Measurements from ENCODE around the gene FREY1. TPM values are rescaled to one million over a fixed set of nuclear protein-coding genes. Genes with fewer than 3 reads are reported as not detected.

The FREY1 gene
- total and polyA plus RNA-seq, 2 of the 4 experiments (the other 2 are of a cell fraction) = 0.21 TPM; not detected in 1

GRCh38 chr11:45918962-45919675 is 12.0 kb upstream of the FREY1 start:
- no peak overlapping the region for H3K9ac ChIP-seq (ENCODE audit: low read depth, low read length)
- no peak overlapping the region for H2BK15ac ChIP-seq (ENCODE audit: low read depth, low read length)
- no peak overlapping the region for H4K5ac ChIP-seq (ENCODE audit: low read depth, low read length)
- H2AK9ac ChIP-seq (replicated peaks; ENCODE audit: low read depth, low read length, poor library complexity) = no peak overlapping the region
- no peak overlapping the region for H3K56ac ChIP-seq (ENCODE audit: extremely low read depth, insufficient read depth, low read length)
- dilution Hi-C loops (cut with HindIII; ENCODE audit: low sequenced_read_pairs, unreplicated experiment) (no loop called here), in situ Hi-C loops (cut with MboI; ENCODE audit: low sequenced_read_pairs) (no loop called here), intact Hi-C loops (cut with micrococcal nuclease) (no loop called here)
- ChIA-PET POLR2A (ENCODE audit: unreplicated experiment) (interaction anchor here (0.6 kb wide), 1 partner anchor 107 kb away, joined by 3 read pairs; no protein-coding TSS in a partner anchor), CTCF (no interaction called here)
- no peak overlapping the region for H2BK5ac ChIP-seq (ENCODE audit: low read depth, low read length, poor library complexity, severe bottlenecking)
- H4K91ac ChIP-seq (ENCODE audit: insufficient read depth, low read depth, low read length) = no peak overlapping the region
- H3K36me3 ChIP-seq (ENCODE audit: control insufficient read depth, insufficient read depth, low read length) = peaks cover 11% of the 10 kb centered on the region
- H4K20me1 ChIP-seq (ENCODE audit: insufficient read depth, low read length) = peaks cover 7% of the 10 kb centered on the region
- no peaks in the 10 kb centered on the region for H3K4me1 ChIP-seq (ENCODE audit: control insufficient read depth, insufficient read depth, low read length)
- ATAC-seq (ENCODE audit: low read depth) (no peak), DNase-seq (no peak)
- no peak overlapping the region for H2AK5ac ChIP-seq (ENCODE audit: low read depth, low read length)
- no peak overlapping the region for H3K23ac ChIP-seq (ENCODE audit: low read depth, low read length)
- TF ChIP-seq MXI1 (IDR thresholded peaks at IDR 0.05; ENCODE audit: borderline replicate concordance, low read depth, low read length) (no peak), CEBPB (IDR thresholded peaks at IDR 0.05; ENCODE audit: low read depth, low read length) (no peak), MAFK (IDR thresholded peaks at IDR 0.05; ENCODE audit: low read depth, low read length) (no peak), POLR2A (IDR thresholded peaks at IDR 0.05; ENCODE audit: low read depth, low read length) (no peak), USF2 (IDR thresholded peaks at IDR 0.05; ENCODE audit: low read depth, low read length) (no peak), RCOR1 (IDR thresholded peaks at IDR 0.05; ENCODE audit: insufficient replicate concordance, low read length) (no peak), NFE2L2 (IDR thresholded peaks at IDR 0.05; ENCODE audit: low read depth, low read length) (no peak), ELK1 (IDR thresholded peaks at IDR 0.05; ENCODE audit: borderline replicate concordance, low read depth, low read length) (no peak), FOS (IDR thresholded peaks at IDR 0.05; ENCODE audit: low read depth, low read length) (no peak), CHD1 (IDR thresholded peaks at IDR 0.05; ENCODE audit: low read depth, low read length) (no peak), RAD21 (IDR thresholded peaks at IDR 0.05; ENCODE audit: low read length) (no peak), CTCF (conservative IDR thresholded peaks at IDR 0.05; ENCODE audit: low read depth, low read length) (no peak)
- peak overlapping the region; percentile 19 for H2AFZ ChIP-seq (replicated peaks; ENCODE audit: low read length, poor library complexity)
- BruUV-seq (replicated peaks) = no TSS peak
- no peak overlapping the region for H3K4ac ChIP-seq (ENCODE audit: low read depth, low read length)
- WGBS, 2 experiments (ENCODE audit: extremely low coverage in 2 of 2, insufficient read length in 1 of 2) = no CpG with 5 or more reads among the region's 7 CpGs
- H3K79me1 ChIP-seq (ENCODE audit: low read depth in 1 of 2, low read length in 2 of 2) = peaks cover 18 to 32% of the 10 kb centered on the region in 2 experiments
- H2BK120ac ChIP-seq (ENCODE audit: low read depth, low read length) = no peak overlapping the region
- H3K27ac ChIP-seq (ENCODE audit: insufficient read depth, low read length) = no peak overlapping the region
- no peak overlapping the region for H4K8ac ChIP-seq (ENCODE audit: low read depth in 2 of 2, low read length in 2 of 2)
- H3K4me3 ChIP-seq (ENCODE audit: insufficient read depth, low read depth, low read length) = no peak overlapping the region
- H3K14ac ChIP-seq (replicated peaks; ENCODE audit: low read depth, low read length) = no peak overlapping the region
- H2BK20ac ChIP-seq (ENCODE audit: low read depth, low read length) = no peak overlapping the region
- no peak overlapping the region for H3K18ac ChIP-seq (ENCODE audit: low read depth, low read length)
- H3K9me3 ChIP-seq (ENCODE audit: control insufficient read depth, insufficient read depth, low read length) = no peaks in the 10 kb centered on the region
- H3K4me2 ChIP-seq (ENCODE audit: low read depth, low read length) = no peak overlapping the region
- H3K27me3 ChIP-seq (ENCODE audit: control insufficient read depth, insufficient read depth, low read length) = peaks cover 27% of the 10 kb centered on the region
- H3K9me1 ChIP-seq (ENCODE audit: insufficient read depth, low read length) = 0 out of 2 replicates have a peak, but pooled peaks cover 8% of the 10 kb centered on the region
